Fibroblast of pulmonary artery (primary cell): ENCODE measurements around the gene WNT3A.

ENCODE experiments used
- DNase-seq: peaks from one replicate; pipeline ENCODE4 v3.0.0-alpha.2; 2010; ENCODE audit warnings: low read depth
- H3K4me3 ChIP-seq: replicated peaks from 2 replicates; pipeline ENCODE4 v1.5.1; 2011; ENCODE audit warnings: low read depth, mild to moderate bottlenecking, control low read depth, low read length, moderate library complexity
- CTCF ChIP-seq: IDR thresholded peaks from 2 replicates; pipeline ENCODE4 v1.5.1; 2011; ENCODE audit warnings: mild to moderate bottlenecking, control low read depth, low read length, inconsistent platforms; ENCODE audit errors: missing control alignments

WNT3A gene

GRCh38 chr1:228048120-228048519, 41.3 kb downstream of the WNT3A start:
- H3K4me3 ChIP-seq, result no peak overlapping the region
- no peak for DNase-seq
- TF ChIP-seq CTCF, result no peak

- no peak for DNase-seq
- no peak for TF ChIP-seq CTCF
- no peak overlapping the region for H3K4me3 ChIP-seq
Observed at GRCh38 chr1:228048659-228049298, 42.0 kb downstream of the WNT3A start.

DNA sequence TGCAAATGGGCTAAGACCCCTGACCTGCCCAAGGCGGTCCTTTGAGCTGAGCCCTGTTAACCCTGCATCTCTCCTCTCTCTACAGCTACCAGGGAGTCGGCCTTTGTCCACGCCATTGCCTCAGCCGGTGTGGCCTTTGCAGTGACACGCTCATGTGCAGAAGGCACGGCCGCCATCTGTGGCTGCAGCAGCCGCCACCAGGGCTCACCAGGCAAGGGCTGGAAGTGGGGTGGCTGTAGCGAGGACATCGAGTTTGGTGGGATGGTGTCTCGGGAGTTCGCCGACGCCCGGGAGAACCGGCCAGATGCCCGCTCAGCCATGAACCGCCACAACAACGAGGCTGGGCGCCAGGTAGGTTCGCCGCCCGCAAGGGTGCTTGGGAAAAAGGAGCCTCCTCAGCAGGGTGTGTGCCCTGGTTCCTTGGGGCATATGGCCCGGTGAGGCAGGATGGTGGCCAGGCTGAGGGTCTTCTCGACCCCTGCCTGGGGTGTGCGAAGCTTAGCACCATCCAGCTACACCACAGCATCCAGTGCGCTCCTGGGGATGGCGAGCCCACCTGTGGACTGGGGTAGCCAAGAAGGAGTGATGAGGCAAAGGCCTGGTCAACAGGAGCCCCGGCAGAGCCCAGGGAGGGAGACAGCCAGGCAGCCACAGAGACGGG, 43.9 kb downstream of the WNT3A start:
- DNase-seq, result no peak
- no peak overlapping the region for H3K4me3 ChIP-seq
- TF ChIP-seq CTCF, result no peak

DNA sequence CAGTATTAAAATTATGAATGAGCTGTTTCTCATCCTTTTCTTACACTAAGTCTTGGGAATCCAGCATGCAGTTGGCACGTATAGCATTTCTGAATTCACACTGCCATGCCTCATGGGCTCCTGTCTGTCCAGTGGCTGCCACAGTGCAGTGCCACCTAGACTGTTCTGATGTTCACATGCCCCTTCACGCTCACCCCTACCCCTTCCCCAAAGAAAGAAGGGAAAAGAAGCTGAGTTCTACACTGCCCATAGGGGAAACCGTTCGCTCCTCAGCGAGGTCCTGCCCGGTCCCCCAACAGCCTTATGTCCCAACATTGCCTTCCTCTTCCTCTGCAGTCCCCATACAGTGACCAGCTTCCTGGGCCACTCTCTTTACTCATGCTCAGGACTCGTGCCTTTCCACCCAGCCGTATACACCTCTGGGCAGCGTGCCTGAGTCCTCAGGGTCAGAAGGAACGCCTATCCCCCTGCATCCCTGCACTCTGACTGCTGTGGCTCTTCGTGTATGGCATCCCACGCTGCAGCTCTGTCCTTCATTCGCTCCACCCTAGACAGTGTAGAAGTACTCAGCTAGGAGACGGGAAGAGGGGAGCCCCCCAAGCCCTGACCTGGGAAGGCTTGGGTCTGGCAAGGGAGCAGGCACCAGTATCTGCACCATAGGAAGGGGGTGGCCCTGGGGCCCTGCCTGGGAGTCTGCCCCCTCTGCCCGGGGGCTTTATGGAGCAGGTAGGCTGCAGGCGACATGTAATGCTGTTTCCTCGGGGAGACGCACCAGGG, 51.6 kb downstream of the WNT3A start:
- no peak for DNase-seq
- TF ChIP-seq CTCF, result no peak
- no peak overlapping the region for H3K4me3 ChIP-seq

- TF ChIP-seq CTCF, result no peak
- H3K4me3 ChIP-seq, result no peak overlapping the region
- no peak for DNase-seq
Observed at GRCh38 chr1:228058949-228059633, 52.3 kb downstream of the WNT3A start.

GRCh38 chr1:228059634-228060457, 53.0 kb downstream of the WNT3A start:
- DNase-seq, result peak; percentile 38
- H3K4me3 ChIP-seq, result peak overlapping the region; percentile 30
- TF ChIP-seq CTCF, result no peak
